HT1080 (cell line): Measurements from ENCODE around the gene LMO1. TPM values are rescaled to one million over a fixed set of nuclear protein-coding genes. Genes with fewer than 3 reads are reported as not detected.

Experiments
- DNase-seq: peaks from one replicate; pipeline ENCODE4 v3.0.0-alpha.2; 2015; ENCODE audit warnings: low read depth
- polyA plus RNA-seq, 2 experiments: library from polyadenylated mRNA; depleted of rRNA; stranded (reverse); fragments of >200 nt; gene quantifications; 2 replicates each; pipeline ENCODE4 v1.2.3, GENCODE V29; 2015
- total RNA-seq: library from RNA; depleted of rRNA; stranded (reverse); fragments of >200 nt; shearing (Covaris generic); gene quantifications from 2 replicates; pipeline ENCODE4 v1.2.3, GENCODE V29; 2014; rRNA removed

The LMO1 gene
- total RNA-seq = 0.18 and 0.30 TPM in 2 replicates
- 0.14 and 0.22 TPM in 2 replicates for polyA plus RNA-seq (2015; cell fraction: cytosol; rRNA removed)
- polyA plus RNA-seq (2015; cell fraction: nucleus; rRNA removed) = 1.5 TPM in 1 of 2 replicates, not detected in the other

- peak; percentile 60 for DNase-seq
These were observed at the start of gene LMO1 for GRCh38 chr11:8263769-8264410. Gene LMO1 (minus strand): TSS chr11:8263878. CDS start chr11:8263362, 516 bp downstream.

DNA sequence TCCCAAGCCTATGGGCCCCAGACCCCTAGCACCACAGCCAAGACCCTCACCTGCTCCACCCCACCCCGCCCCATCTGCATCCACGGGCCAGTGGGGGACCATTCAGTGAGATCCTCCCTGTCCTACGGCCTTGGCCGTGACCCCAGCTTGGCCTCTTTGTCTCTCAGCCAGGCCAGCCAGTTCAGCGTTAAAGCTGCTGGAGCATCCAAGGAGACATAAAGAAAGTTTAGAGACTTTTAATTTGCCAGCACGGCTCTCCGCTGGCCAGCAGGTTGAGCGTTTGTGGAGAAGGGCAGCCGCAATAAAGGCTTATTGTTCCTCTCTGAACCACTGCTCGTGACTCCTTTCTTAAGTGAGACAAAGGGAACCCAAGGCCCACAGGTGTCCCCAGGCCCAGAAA lies 49.3 kb upstream of the LMO1 start:
- DNase-seq = no peak

DNA sequence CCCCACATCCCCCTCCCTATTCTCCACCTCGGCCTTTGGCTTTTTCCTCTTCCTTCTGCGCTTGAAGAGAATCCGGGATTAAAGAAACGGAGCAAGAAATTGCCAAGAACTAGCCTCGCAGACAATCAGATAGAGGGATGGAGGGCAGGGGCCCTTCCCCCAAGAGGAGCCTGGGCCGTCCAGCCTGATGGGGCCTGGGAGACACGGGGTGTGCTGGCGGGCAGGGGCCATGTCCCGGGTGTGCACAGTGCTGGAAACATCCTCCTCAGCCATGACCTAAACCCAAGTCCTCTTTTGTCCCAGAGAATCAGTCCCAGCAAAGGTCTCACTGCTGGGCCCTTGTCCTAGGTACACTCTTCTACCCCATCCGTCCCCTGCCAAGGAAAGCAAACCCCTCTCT lies 47.7 kb upstream of the LMO1 start:
- DNase-seq = no peak

- no peak for DNase-seq
These were observed 47.1 kb upstream of the LMO1 start for GRCh38 chr11:8310743-8311298.

- no peak for DNase-seq
These were observed 46.2 kb upstream of the LMO1 start for GRCh38 chr11:8309862-8310261.

DNA sequence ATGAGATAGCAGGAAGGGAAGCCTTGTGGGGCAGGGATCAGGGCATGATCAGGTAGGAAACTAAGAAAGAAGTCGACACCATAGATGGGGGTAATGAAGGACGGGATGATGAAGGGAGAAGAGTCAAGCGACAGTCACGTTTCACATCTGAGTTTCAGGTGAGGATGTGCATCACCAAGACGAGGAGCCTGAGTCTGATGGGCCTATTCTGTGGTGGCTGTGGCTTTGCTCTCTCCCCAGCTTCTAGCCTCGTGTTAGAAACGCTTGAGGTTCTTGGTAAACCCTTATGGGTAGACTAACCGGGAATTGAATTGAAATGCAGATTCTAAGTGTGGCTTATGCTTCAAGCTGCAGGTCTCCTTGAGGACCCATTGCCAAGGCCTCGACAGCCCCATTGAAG lies 45.6 kb upstream of the LMO1 start:
- DNase-seq = no peak

- no peak for DNase-seq
These were observed 43.9 kb upstream of the LMO1 start for GRCh38 chr11:8307601-8308000.

GRCh38 chr11:8301622-8302021 lies 37.9 kb upstream of the LMO1 start:
- DNase-seq = no peak

- DNase-seq = no peak
These were observed 35.4 kb upstream of the LMO1 start for GRCh38 chr11:8298801-8299786.

DNA sequence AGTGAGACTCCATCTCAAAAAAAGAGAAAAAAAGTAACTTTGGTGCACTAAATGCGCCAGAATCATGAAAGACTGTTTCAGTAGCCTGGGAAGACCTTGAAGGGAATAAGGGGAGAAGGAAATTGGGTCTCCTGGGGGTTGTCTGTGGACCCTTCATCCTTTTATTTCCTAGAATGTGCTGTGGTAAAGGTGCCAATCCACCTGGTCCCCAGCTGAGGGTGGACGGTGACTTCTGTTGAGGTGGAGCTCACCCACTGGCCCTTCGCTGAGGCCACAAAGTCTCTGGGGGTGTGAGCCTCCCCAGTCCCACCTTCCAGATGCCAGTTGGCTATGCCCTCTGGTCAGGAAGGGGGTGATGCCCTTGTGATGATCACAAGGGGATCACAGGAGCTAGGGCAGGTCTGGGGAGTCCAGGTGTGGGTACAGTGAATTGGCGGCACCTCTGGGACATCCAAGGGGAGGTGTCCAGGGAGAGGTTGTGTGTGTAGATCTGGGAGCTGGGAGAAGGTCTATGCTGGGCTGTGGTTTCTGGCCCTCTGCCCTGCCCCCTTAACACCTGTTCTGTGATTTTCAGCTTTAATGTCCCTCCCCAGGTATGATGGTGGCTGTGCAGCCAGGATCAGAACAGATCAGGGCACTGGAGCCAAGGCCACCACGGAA lies 34.2 kb upstream of the LMO1 start:
- DNase-seq = no peak

- DNase-seq = peak; percentile 28
These were observed 33.2 kb upstream of the LMO1 start for GRCh38 chr11:8296872-8297271.

DNA sequence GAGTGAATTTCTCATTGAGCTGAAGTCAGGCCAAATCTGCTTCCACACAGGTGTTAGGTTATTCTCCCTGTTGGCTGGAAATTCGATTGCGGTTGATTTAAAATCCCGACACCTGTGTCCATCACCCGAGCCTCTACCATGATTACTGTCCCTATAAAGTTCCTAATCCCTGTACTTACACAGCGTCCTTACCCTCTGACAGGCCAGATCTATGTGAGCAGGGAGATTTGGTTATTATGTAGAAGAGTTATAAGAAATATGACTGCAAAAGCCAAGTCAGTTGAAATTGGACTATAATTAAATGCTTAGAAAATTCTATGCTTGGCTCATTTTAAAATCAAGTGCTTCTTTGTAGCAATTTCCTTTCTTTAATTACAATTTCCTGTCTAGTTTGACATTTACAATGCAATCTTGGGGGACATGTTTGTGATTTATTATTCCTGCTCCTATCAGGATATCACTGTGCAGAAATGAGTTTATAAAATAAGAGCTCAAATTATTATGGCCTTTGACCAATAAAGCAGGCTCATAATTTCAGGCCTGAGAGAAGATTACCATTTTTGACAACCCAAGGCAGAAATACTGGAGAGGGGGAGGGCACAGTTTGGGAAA lies 32.5 kb upstream of the LMO1 start:
- DNase-seq = no peak

GRCh38 chr11:8294251-8294935 lies 30.7 kb upstream of the LMO1 start:
- DNase-seq = no peak

GRCh38 chr11:8293171-8293570 lies 29.5 kb upstream of the LMO1 start:
- DNase-seq = no peak

DNA sequence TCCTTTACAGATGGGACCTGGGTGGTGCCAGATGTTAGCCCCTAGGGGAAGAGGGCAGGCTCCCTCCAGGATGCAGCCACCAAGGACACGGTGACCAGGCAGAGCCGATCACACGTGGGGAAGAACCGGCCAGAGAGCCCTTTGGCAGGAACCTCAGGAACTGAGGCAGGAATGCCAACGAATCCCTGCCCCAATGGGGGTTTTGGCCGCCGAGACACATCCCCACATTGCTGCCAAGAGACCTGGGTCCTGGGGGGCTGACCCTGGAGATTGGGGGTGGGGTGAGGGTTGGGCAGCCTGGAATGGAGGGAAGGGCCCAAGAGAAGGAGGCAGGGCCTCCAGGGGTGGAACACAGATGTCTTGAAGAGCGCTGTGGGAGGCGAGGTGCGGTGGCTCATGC lies 28.7 kb upstream of the LMO1 start:
- no peak for DNase-seq

DNA sequence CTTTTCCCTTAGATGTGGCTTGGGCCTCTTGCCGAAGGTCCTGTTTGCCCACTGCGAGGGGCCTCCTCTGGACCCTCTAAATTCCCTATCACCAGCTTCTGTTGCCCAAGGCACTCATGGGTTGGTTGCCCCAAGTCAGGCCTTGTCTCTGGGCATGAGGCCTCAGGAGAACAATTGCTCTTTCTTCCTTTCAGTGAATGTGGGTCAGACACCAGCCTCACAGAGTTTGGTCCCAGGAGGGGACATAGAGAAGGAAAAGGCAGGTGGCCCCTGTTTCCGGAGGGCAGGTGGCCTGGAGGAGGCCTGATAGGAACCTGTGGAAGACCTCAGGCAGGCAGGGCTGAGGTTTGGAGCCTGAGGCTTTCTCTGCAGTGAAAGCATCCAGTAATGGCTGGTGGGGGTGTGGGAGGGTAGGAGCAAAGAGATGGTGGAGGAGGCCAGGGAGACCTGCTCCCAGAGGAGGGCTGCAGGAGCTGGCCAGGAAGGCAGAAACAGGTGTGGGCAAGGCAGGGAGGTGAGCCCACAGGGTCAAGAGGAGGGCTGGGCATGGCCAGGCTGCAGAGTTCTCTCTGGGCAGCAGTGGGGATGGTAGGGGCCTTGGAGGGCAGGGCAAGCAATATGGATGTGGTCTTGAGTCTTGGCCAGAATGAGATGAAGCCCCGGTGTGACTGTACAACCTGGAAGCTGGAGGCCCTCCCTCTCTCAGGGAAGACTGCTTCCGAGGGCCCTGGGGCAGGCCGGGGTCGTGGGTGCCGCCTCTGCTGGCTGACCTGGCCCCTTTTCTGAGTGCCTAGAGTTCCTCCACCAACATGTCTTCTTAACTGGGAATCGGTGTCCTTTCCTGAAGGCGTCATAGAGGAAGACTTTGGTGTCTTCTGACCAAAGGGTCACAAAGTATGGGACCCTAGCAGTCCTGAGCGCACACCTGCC lies 28.0 kb upstream of the LMO1 start:
- no peak for DNase-seq

- DNase-seq = no peak
These were observed 26.6 kb upstream of the LMO1 start for GRCh38 chr11:8290081-8290810.

DNA sequence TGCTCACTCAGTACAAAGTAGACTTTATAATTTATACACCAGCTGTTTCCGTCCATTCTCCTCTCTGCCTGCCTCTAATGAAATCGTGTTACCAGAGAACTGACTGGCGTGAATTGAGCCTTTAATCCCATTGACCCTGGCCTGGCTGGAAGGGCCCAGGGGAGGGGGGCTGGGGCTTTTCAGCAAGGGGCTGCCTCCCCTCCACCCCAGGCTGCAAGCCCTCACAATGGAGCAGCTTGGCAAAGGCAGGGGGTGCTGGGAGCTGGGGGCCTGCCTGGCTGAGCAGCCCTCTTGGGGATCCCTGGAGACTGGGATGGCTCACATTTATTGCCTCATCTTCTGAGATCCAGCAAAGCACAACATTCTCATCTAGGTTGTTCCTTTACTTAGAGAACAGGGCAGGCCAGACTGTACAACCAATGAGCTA lies 25.8 kb upstream of the LMO1 start:
- no peak for DNase-seq
